Measurements from ENCODE around the gene UST.
"Not testable (repeated sequence)": the region's sequence is repeated elsewhere in the genome, so short reads cannot be mapped to it uniquely, and the experiment has no call there.

The UST gene

DNA sequence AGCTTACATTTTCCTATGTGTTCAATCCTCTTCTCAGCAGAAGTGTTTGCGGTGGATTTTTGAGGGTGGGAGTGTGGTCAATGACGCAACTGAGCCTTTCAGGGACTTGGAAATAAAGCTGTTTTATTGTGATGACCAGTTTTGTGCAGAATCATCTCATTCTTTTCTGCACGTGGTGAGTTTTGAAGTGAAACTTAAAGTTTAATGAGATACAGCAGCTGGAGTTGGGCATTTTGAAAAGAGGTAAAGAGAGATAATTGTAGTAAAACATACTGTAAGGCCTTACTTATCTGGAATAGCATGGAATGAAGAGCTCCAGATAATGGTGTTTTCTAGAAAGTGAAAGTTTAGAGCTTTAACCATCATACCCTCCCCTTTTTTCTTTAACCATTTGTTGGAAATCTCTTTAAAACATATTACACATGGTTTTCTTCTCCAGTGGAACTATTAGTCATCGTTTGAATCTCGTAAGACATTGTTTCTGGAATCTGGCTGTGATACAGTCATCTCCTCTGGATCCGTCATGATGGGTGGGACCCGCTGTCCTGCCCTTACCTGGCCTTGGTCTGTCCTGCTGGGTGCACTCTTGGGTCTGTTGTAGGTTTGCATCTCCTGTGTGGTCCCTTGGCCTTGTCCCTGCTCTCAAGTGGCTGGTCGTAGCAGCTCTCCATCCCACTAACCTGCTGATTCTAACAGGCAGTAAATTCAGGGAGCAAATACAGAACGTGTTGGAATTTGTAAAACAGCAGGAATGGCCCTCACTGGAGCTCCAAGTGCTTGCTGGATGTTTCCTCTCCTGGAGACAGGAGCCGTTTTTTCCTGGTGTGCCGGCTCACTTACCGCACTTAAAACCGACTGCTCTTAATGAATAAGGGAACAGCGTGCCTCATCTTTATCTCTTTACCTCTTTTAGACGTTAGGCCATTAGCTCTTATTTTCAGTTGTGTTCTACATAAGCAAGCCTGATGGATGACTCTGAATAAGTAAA lies 29.8 kb downstream of the UST start:
- no peaks in the 10 kb centered on the region for H3K4me1 ChIP-seq (ENCODE audit: control insufficient read depth in 1 of 2, insufficient read depth in 2 of 2, low read length in 2 of 2)
- H3K9ac ChIP-seq (ENCODE audit: low read depth in 1 of 2, low read length in 2 of 2) = no peak overlapping the region
- no peaks in the 10 kb centered on the region for H3K36me3 ChIP-seq (ENCODE audit: control insufficient read depth in 1 of 2, insufficient read depth in 2 of 2, low read length in 2 of 2)
- H3K9me3 ChIP-seq (ENCODE audit: control insufficient read depth in 1 of 2, low read length in 2 of 2) = no peaks in the 10 kb centered on the region
- H3K27me3 ChIP-seq (ENCODE audit: control insufficient read depth in 1 of 2, insufficient read depth in 2 of 2, low read length in 2 of 2) = no peaks in the 10 kb centered on the region
- no peak overlapping the region for H3K27ac ChIP-seq (ENCODE audit: low read depth, low read length)
- no peak overlapping the region for H3K4me3 ChIP-seq (ENCODE audit: low read depth in 1 of 2, low read length in 2 of 2)

DNA sequence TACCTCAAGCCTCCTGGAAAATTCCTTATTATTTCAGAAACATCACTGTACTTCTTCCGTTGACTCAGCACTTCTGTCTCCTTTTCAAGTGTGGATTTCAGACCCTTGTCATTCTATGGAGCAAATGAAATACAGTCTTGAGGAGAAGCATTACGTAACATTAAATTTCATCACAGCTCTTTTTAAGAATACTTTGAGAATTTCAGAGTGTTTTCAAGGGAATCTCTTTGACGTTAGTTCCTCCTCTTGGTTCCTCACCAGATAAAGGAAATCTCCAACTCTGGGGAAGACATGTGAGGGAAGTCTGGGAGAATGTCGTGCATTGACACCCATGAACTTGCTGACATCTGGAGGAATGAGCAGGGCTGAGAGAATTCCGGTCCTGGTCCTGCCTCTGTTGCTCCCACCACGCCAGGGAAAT lies 32.3 kb downstream of the UST start:
- no peaks in the 10 kb centered on the region for H3K36me3 ChIP-seq (ENCODE audit: control insufficient read depth in 1 of 2, insufficient read depth in 2 of 2, low read length in 2 of 2)
- H3K9me3 ChIP-seq (ENCODE audit: control insufficient read depth in 1 of 2, low read length in 2 of 2) = no peaks in the 10 kb centered on the region
- H3K4me3 ChIP-seq (ENCODE audit: low read depth in 1 of 2, low read length in 2 of 2) = no peak overlapping the region
- no peak overlapping the region for H3K9ac ChIP-seq (ENCODE audit: low read depth in 1 of 2, low read length in 2 of 2)
- no peak overlapping the region for H3K27ac ChIP-seq (ENCODE audit: low read depth, low read length)
- H3K27me3 ChIP-seq (ENCODE audit: control insufficient read depth in 1 of 2, insufficient read depth in 2 of 2, low read length in 2 of 2) = no peaks in the 10 kb centered on the region
- H3K4me1 ChIP-seq (ENCODE audit: control insufficient read depth in 1 of 2, insufficient read depth in 2 of 2, low read length in 2 of 2) = no peaks in the 10 kb centered on the region

DNA sequence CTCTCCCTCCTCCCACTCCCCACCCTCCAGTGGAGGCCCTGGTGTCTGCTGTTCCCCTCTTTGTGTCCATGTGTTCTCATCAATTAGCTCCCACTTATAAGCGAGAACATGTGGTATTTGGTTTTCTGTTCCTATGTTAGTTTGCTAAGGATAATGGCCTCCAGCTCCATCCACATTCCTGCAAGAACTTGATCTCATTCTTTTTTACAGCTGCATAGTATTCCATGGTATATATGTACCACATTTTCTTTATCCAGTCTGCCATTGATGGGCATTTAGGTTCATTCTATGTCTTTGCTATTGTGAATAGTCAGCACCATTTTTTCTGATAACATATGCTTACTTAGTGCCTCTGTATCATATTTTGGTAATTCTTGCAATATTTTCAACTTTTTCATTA lies 33.6 kb downstream of the UST start:
- H3K9ac ChIP-seq (ENCODE audit: low read depth in 1 of 2, low read length in 2 of 2); H3K36me3 ChIP-seq (ENCODE audit: control insufficient read depth in 1 of 2, insufficient read depth in 2 of 2, low read length in 2 of 2); H3K9me3 ChIP-seq (ENCODE audit: control insufficient read depth in 1 of 2, low read length in 2 of 2); H3K4me3 ChIP-seq (ENCODE audit: low read depth in 1 of 2, low read length in 2 of 2); H3K27ac ChIP-seq (ENCODE audit: low read depth, low read length); H3K27me3 ChIP-seq (ENCODE audit: control insufficient read depth in 1 of 2, insufficient read depth in 2 of 2, low read length in 2 of 2); H3K4me1 ChIP-seq (ENCODE audit: control insufficient read depth in 1 of 2, insufficient read depth in 2 of 2, low read length in 2 of 2): not testable (repeated sequence)

DNA sequence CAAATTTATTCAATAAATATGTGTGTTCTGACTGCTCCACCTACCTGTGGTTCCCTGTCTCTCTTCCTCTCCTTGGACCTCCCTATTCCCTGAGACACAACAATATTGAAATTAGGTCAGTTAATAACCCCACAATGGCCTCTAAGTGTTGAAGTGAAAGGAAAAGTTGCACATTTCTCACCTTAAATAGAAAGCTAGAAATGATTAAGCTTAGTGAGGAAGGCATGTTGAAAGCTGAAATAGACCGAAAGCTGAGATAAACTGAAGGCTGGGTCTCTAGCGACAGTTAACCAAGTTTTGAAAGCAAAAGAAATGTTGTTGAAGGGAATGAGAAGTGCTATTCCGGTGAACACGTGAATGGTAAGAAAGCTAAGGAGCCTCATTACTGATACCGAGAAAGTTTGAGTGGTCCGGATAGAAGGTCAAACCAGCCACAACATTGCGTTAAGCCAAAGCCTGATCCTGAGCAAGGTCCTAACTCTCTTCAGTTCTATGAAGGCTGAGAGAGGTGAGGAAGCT lies 34.1 kb downstream of the UST start:
- no peak overlapping the region for H3K27ac ChIP-seq (ENCODE audit: low read depth, low read length)

DNA sequence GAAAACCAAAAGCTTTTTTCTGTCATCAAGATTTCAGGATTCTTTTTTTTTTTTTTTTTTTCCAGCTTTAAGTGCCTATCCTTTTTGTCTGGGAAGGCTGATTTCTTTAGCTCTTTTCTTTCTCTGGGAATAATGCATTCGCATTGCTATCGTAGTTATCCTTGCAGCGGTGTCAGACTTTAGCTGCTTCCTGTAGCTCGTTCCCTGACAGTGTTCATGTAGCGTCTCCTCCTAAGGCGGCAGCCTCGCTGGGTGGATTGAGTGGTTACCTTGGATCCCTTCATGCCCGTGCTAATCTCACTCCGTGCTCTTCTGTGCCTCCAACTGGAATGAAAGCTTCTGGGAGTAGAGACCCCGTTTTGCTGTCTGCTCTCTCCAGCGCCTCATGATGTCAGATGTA lies 43.1 kb downstream of the UST start:
- Histone ChIP-seq H3K4me1 (ENCODE audit: control insufficient read depth in 1 of 2, insufficient read depth in 2 of 2, low read length in 2 of 2) (no peaks in the 10 kb centered on the region), H3K27me3 (ENCODE audit: control insufficient read depth in 1 of 2, insufficient read depth in 2 of 2, low read length in 2 of 2) (no peaks in the 10 kb centered on the region), H3K9me3 (ENCODE audit: control insufficient read depth in 1 of 2, low read length in 2 of 2) (peaks cover 0 to 3% of the 10 kb centered on the region in 2 donors), H3K36me3 (ENCODE audit: control insufficient read depth in 1 of 2, insufficient read depth in 2 of 2, low read length in 2 of 2) (no peaks in the 10 kb centered on the region), H3K27ac (ENCODE audit: low read depth, low read length) (no peak overlapping the region), H3K9ac (ENCODE audit: low read depth in 1 of 2, low read length in 2 of 2) (no peak overlapping the region), H3K4me3 (ENCODE audit: low read depth in 1 of 2, low read length in 2 of 2) (no peak overlapping the region)

More for the DNA sequence above, 34.1 kb downstream of the UST start:
- Histone ChIP-seq H3K9ac (ENCODE audit: low read depth in 1 of 2, low read length in 2 of 2) (no peak overlapping the region), H3K27me3 (ENCODE audit: control insufficient read depth in 1 of 2, insufficient read depth in 2 of 2, low read length in 2 of 2) (no peaks in the 10 kb centered on the region), H3K36me3 (ENCODE audit: control insufficient read depth in 1 of 2, insufficient read depth in 2 of 2, low read length in 2 of 2) (no peaks in the 10 kb centered on the region), H3K9me3 (ENCODE audit: control insufficient read depth in 1 of 2, low read length in 2 of 2) (no peaks in the 10 kb centered on the region), H3K4me1 (ENCODE audit: control insufficient read depth in 1 of 2, insufficient read depth in 2 of 2, low read length in 2 of 2) (no peaks in the 10 kb centered on the region), H3K4me3 (ENCODE audit: low read depth in 1 of 2, low read length in 2 of 2) (no peak overlapping the region)

DNA sequence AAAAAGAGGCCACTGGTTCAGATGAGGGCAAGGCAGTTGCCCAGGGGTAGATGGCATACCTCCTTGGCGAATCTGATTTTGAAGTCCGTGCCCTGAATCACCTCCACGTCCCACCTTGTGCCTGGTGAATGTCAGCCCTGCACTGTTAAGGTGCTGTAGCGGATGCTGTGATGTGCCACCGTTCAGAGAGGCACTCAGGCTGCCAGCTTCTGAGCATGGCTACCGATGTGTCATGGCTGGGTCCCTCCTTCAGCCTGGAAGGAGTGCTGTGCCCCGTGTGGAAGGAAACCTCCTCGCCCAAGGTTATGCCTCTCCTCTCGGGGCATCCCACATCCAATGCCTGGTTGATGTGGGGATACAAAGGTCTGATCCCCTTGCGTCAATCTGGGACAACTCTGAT lies 43.6 kb downstream of the UST start:
- H3K36me3 ChIP-seq (ENCODE audit: control insufficient read depth in 1 of 2, insufficient read depth in 2 of 2, low read length in 2 of 2) = no peaks in the 10 kb centered on the region
- no peak overlapping the region for H3K27ac ChIP-seq (ENCODE audit: low read depth, low read length)
- H3K4me1 ChIP-seq (ENCODE audit: control insufficient read depth in 1 of 2, insufficient read depth in 2 of 2, low read length in 2 of 2) = no peaks in the 10 kb centered on the region
- H3K27me3 ChIP-seq (ENCODE audit: control insufficient read depth in 1 of 2, insufficient read depth in 2 of 2, low read length in 2 of 2) = no peaks in the 10 kb centered on the region
- peaks cover 0 to 3% of the 10 kb centered on the region in 2 donors for H3K9me3 ChIP-seq (ENCODE audit: control insufficient read depth in 1 of 2, low read length in 2 of 2)
- H3K9ac ChIP-seq (ENCODE audit: low read depth in 1 of 2, low read length in 2 of 2) = no peak overlapping the region
- no peak overlapping the region for H3K4me3 ChIP-seq (ENCODE audit: low read depth in 1 of 2, low read length in 2 of 2)

DNA sequence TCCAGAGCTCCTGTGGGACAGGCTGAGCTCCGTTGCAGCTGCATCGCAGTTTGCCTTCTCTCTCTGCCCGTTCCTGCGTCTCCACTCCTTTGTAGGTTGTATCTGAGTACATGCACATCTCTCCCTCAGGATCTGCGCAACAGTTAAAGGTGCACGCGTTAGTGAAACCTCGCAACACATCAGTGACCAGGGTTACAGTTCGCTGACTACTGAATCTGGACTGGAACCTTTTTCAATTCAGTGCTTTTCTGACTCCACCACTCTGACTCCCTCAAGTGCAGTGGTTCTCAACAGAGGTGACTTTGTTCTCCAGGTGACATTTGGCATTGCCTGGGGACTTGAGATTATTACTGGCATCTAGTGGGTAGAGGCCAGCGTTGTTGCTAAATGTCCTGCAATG lies 44.0 kb downstream of the UST start:
- H3K4me3 ChIP-seq (ENCODE audit: low read depth in 1 of 2, low read length in 2 of 2) = no peak overlapping the region
- H3K36me3 ChIP-seq (ENCODE audit: control insufficient read depth in 1 of 2, insufficient read depth in 2 of 2, low read length in 2 of 2) = no peaks in the 10 kb centered on the region
- no peak overlapping the region for H3K9ac ChIP-seq (ENCODE audit: low read depth in 1 of 2, low read length in 2 of 2)
- H3K27ac ChIP-seq (ENCODE audit: low read depth, low read length) = no peak overlapping the region
- peaks cover 0 to 3% of the 10 kb centered on the region in 2 donors for H3K9me3 ChIP-seq (ENCODE audit: control insufficient read depth in 1 of 2, low read length in 2 of 2)
- H3K27me3 ChIP-seq (ENCODE audit: control insufficient read depth in 1 of 2, insufficient read depth in 2 of 2, low read length in 2 of 2) = no peaks in the 10 kb centered on the region
- no peaks in the 10 kb centered on the region for H3K4me1 ChIP-seq (ENCODE audit: control insufficient read depth in 1 of 2, insufficient read depth in 2 of 2, low read length in 2 of 2)

DNA sequence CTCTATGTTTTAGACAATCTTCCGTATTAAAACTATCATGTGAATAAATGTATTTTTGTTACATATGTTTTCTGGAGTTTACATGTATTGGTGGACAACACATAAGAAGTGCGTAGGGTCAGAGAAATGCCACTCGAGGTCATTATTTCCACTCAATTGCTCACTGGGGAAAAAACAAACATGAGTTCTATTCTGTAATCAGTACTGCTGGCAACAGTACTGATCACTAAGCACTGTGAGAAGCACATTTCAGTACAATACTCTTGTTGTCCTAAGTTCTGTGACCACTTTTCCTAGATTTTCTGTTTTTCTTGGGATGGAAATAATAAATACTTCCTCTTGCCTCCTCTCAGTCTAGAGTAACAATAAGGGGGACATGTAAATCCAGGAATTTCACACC lies 44.5 kb downstream of the UST start:
- Histone ChIP-seq H3K36me3 (ENCODE audit: control insufficient read depth in 1 of 2, insufficient read depth in 2 of 2, low read length in 2 of 2) (no peaks in the 10 kb centered on the region), H3K4me3 (ENCODE audit: low read depth in 1 of 2, low read length in 2 of 2) (no peak overlapping the region), H3K27ac (ENCODE audit: low read depth, low read length) (no peak overlapping the region), H3K9me3 (ENCODE audit: control insufficient read depth in 1 of 2, low read length in 2 of 2) (peaks cover 0 to 3% of the 10 kb centered on the region in 2 donors), H3K4me1 (ENCODE audit: control insufficient read depth in 1 of 2, insufficient read depth in 2 of 2, low read length in 2 of 2) (no peaks in the 10 kb centered on the region), H3K9ac (ENCODE audit: low read depth in 1 of 2, low read length in 2 of 2) (no peak overlapping the region), H3K27me3 (ENCODE audit: control insufficient read depth in 1 of 2, insufficient read depth in 2 of 2, low read length in 2 of 2) (no peaks in the 10 kb centered on the region)

DNA sequence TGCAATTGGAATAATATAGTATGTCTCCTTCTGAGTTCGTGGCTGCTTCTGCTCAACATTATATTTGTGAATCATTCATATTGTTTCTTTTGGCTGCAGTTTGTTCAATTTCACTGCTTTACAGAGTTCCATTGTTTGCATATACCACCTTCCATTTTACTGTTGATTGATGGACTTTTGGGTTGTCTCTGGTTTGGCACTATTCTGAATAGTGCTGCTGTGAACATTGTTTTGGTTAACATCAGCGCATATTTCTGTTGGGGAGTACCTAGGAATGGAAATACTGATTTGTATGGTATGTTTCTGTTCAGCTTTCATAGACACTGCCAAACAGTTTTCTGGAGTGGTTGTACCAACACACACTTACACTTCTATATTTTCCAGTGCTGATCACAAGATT lies 46.9 kb downstream of the UST start:
- no peak overlapping the region for H3K9ac ChIP-seq (ENCODE audit: low read depth in 1 of 2, low read length in 2 of 2)
- H3K27me3 ChIP-seq (ENCODE audit: control insufficient read depth in 1 of 2, insufficient read depth in 2 of 2, low read length in 2 of 2) = no peaks in the 10 kb centered on the region
- no peak overlapping the region for H3K27ac ChIP-seq (ENCODE audit: low read depth, low read length)
- H3K36me3 ChIP-seq (ENCODE audit: control insufficient read depth in 1 of 2, insufficient read depth in 2 of 2, low read length in 2 of 2) = no peaks in the 10 kb centered on the region
- H3K4me3 ChIP-seq (ENCODE audit: low read depth in 1 of 2, low read length in 2 of 2) = no peak overlapping the region
- H3K4me1 ChIP-seq (ENCODE audit: control insufficient read depth in 1 of 2, insufficient read depth in 2 of 2, low read length in 2 of 2) = no peaks in the 10 kb centered on the region
- H3K9me3 ChIP-seq (ENCODE audit: control insufficient read depth in 1 of 2, low read length in 2 of 2) = peaks cover 0 to 3% of the 10 kb centered on the region in 2 donors

DNA sequence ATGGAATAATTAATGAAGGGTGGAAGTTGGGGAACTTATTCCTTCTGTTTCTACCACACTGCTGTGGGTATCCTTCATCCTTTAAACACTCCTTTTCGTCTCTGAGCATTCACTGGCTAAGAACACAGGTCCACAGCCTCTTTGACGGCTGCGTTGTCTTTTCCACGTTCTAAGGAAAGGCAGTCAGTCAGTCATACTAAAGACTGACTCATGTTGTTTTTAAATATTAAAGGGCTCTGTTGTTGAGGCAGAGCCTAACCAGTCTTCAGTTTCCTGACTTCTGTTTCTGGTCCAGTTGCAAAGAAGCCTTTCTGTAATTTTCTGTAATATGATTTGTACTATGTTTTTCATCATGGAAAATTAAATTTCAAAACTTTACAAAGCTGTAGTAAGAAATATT lies 48.0 kb downstream of the UST start:
- Histone ChIP-seq H3K9me3 (ENCODE audit: control insufficient read depth in 1 of 2, low read length in 2 of 2) (peaks cover 0 to 3% of the 10 kb centered on the region in 2 donors), H3K27ac (ENCODE audit: low read depth, low read length) (no peak overlapping the region), H3K4me3 (ENCODE audit: low read depth in 1 of 2, low read length in 2 of 2) (no peak overlapping the region), H3K9ac (ENCODE audit: low read depth in 1 of 2, low read length in 2 of 2) (no peak overlapping the region), H3K36me3 (ENCODE audit: control insufficient read depth in 1 of 2, insufficient read depth in 2 of 2, low read length in 2 of 2) (no peaks in the 10 kb centered on the region), H3K4me1 (ENCODE audit: control insufficient read depth in 1 of 2, insufficient read depth in 2 of 2, low read length in 2 of 2) (no peaks in the 10 kb centered on the region), H3K27me3 (ENCODE audit: control insufficient read depth in 1 of 2, insufficient read depth in 2 of 2, low read length in 2 of 2) (no peaks in the 10 kb centered on the region)

All from duodenal mucosa (tissue), 2 donors.